HG03432 (cell line): ENCODE results near the gene CD34.

ENCODE experiments used
- ATAC-seq: cut with Tn5 transposase; IDR thresholded peaks from one replicate; pipeline ENCODE4 v1.9.1; 2021; ENCODE audit warnings: mild to moderate bottlenecking, moderate library complexity; ENCODE audit not compliant: unreplicated experiment

Gene CD34

DNA sequence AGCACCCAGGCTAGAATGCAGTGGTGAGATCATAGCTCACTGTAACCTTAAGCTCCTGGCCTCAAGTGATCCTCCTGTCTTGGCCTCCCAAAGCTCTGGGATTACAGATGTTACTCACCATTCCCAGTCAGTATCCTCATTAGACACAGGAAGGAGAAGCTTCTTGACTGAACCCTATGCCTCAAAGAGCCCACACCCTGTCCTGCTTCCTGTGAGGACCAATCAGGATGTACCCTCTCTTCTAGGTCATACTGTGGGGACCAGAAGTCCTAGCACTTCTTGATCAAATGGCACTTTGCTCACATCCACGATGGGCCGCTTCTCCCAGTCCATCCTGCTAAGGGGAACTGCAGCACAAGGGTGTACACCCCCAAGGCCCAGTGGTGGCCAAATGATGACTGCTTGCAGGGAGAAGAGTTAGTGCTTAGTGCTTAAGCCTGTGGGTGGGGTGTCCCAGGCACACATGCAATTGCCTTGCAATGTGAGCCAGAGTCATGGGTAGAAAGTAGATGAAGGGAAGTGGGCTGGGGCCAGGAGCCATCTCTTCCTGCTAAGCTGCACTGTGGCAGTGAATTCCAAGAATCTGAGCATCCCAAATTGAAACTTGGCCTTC, 9.8 kb downstream of the CD34 start:
- ATAC-seq = no peak

DNA sequence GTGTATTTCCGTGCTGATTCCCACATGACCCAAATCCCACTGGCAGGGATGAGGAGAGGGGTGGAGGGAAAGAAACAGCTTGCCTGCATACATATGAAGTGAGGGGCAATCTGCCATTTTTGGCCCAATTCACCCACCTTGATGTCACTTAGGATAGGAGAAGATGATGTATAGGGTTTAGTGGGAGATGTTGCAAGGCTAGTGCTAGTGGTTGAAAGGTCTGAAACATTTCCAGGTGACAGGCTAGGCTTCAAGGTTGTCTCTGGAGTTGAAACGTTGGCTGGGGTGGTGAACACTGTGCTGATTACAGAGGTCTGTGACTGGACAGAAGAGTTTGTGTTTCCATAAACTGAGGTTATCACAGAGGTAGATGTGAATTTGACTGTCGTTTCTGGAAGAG, 12.1 kb downstream of the CD34 start:
- no peak for ATAC-seq

DNA sequence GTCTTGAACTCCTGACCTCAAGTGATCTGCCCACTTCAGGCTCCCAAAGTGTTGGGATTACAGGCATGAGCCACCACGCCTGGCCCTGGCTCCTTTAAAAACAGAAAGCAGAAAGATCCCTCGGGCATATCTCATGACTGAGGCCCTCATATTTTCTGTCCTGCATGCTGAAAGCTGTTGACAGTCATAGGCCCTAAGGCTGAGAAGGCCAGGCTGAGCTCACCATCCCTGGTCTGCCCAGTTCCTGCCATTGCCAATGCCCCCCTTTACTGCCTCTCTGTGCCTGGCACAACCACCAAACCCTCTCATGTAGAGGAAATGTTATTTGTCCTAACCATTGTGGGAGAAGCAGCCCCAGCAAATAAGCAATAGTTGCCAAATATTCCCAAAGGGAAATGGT, 12.7 kb downstream of the CD34 start:
- no peak for ATAC-seq

DNA sequence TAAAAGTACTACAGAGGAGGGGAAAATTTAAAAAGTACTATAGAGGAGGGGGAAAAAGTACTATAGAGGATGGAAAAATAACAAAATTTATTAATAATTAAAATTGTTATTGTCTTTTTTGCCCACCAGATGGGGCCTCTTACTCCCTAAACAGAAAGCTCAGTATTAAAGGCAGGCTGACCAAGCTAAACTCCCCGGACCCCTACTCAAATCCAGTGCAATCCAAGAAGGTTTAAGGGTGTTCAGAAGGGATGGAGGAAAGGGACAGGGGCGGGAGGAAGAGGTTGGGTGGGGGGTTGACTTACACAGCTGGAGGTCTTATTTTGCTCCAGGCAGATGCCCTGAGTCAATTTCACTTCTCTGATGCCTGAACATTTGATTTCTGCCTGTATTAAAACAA, 13.7 kb downstream of the CD34 start:
- no peak for ATAC-seq

DNA sequence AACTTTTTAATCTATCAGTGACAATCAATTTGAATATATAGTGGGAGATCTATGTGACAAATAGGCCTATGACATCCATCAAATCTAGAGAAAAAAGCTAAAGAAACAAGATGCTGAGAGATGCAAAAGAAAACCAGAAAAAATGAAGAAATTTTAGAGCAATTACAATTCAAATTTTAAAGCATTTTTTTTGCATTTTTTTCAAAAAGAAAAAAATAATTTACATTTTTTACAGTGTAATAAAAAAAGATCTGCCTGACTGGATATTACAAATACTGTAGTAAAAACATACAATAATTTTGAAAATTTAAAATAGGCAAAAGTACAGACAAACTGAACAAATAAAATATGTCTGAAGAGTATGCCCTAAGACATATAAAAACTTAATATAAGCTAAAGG, 14.4 kb downstream of the CD34 start:
- ATAC-seq = no peak

DNA sequence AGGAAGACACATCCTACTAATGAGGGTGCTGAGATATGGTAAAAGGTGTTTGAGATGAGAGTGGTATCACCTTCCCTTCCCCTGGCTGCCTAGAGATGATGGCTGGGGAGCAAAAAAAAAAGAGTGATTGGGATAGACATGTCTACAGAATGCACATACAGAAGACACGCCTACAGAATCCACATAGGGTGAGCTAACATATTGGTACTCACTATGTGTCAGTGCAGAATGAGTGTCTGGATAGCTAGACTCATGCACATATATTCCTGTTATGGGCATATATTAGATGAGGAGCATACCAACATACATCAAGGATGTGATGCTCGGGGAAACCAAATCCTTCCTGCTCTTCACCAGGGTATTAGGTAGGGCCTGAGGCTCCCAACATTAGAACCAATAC, 16.2 kb downstream of the CD34 start:
- ATAC-seq = no peak

DNA sequence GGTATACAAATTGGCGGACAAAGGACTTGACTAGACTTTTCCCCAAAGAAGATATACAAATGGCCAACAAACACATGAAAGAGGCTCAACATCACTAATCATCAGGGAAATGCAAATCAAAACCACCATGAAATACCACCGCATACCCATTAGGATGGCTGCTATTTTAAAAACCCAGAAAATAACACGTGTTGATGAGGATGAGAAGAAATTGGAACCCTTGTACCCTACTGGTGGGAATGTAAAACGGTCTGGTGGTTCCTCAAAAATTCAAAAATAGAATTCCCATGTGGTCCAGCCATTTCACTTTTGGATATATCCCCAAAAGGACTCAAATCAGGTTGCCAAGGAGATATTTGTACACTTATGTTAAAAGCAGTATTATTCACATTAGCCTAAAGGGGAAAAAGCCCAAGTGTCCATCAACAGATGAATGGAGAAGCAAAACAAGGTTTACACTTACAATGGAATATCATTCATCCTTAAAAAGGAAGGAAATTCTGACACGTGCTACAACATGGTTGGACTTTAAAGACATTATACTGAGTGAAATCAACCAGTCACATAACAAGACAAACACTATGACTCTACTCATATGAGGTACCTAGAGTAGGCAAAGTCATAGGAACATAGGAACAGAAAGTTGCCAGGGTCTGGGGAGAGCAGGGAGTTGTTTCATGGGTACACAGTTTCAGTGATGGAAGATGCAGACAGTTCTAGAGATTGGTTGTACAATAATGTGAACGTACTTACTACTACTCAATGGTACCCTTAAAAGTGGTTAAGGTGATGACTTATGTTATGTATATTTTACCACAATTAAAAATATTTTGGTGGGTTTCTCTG, 17.0 kb downstream of the CD34 start:
- ATAC-seq = no peak

DNA sequence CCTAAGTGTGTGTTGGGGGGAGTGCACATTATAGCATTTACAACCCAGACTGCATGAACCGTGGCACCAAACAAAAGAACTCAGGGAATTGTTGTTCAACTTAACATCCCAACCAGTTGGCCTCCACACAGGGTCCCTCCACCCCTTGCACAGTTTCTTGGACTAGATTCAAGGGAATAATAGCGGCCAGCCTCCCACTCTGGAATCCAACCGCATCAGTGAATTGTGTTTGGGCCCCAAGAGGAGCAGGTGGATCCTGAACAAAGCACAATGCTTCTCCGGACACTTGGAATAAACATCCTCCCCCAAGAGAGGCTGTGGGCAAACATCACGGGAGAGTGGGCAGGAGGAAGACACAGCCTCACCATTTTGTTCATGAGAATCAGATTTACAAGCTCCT, 18.2 kb downstream of the CD34 start:
- no peak for ATAC-seq

DNA sequence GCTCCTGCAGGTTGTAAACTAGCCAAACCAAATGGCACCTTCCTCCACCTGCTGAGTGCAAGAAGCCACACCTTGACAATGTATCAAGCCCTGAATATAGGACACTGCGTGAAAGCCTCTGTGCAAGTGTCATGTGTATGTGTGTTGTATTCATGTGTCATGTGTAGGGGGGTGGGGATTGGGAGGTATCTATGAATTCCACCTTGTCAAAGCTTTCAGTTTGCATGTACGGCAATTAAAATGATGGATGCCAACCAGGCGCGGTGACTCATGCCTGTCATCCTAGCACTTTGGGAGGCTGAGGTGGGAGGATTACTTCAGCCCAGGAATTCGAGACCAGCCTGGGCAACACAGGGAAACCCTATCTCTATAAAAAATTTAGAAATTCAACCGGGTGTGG, 19.8 kb downstream of the CD34 start:
- ATAC-seq = no peak

DNA sequence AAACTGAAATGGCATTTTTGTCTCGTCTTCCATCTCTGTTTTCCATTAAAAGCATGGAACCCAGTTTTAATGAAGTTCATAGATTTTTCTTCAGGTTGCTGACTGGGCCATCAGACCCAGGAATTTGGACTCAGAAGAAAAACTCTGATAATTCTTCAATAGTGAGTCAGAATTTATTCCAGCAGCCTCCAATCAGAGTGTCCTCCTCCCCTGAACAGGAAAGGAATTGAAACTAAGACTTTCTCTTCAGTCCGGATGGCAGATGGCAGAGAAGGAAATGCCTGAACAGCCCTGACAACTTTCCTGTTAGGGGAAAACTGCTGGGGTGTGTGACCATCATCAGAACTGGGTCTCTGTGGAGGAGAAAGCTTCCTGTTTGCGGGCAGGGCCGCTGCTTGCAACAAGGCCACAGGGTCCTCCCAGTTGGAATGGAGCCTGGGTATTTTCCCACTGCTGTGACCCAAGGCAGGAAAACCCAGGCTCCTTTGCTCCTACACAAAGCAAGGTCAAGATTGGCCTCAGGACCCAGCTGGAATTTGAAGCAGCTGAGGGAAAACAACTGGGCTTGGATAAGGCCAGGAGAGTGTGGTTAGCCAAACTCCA, 20.7 kb downstream of the CD34 start:
- ATAC-seq = no peak

DNA sequence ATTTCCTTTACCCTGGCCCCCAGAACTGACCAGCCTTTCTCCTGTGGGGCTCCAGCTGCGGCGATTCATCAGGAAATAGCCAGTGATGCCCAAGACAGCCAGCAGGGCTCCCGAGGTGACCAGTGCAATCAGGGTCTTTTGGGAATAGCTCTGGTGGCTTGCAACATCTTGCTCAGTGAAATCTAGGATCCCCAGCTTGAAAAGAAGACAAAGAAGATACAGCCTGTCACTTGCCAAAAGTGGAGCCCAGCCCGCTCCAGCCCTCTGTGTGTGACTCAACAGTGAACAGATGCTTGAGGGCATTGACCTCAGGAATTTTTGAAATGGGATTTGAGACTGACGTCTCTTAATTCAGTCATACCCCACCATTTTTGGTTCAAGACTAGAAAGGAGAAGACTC, 22.3 kb downstream of the CD34 start:
- no peak for ATAC-seq

DNA sequence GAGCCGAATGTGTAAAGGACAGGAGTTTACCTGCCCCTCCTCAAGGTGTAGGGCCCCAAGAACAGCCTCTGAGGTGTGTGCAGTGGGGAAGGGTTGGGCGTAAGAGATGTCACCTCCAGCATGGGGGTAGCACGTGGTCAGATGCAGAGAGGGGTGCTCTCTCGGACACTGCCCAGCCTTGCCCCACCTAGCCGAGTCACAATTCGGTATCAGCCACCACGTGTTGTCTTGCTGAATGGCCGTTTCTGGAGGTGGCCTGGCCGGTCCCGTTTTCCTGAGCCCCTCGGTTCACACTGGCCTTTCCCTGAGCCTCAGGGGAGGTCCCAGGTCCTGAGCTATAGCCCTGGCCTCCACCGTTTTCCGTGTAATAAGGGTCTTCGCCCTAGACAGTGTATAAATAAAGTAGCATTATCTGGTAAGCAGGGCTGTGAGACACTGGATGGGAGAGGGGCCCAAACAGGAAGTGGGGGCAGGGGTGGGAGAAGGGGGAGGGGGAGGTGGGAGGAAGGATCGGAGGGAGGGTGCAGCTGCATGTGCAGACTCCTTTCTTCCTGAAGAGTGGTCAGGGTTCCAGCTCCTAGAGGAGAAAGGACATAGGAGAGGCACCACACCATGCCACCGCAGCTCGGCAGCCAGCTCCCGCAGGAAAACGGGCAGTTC, 23.3 kb downstream of the CD34 start:
- ATAC-seq = no peak

DNA sequence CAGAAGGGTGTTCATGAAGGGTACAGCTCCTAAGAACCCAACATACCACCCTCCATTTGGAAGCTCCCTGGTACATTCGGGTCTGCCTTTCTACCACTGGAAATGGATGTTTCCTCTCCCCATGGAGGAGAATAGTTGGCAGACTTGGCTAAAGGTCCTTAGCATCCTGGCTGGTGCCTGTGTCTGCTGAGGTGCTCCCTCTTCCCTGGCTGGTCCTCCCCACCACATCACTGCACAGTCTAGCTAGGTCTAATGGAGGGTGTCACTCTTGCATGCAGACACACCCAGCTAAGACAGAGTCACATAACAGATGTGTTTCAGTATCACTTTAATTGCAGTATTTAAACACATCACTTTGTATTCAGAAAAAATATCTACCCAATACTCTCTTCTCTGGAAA, 24.7 kb downstream of the CD34 start:
- ATAC-seq = no peak

DNA sequence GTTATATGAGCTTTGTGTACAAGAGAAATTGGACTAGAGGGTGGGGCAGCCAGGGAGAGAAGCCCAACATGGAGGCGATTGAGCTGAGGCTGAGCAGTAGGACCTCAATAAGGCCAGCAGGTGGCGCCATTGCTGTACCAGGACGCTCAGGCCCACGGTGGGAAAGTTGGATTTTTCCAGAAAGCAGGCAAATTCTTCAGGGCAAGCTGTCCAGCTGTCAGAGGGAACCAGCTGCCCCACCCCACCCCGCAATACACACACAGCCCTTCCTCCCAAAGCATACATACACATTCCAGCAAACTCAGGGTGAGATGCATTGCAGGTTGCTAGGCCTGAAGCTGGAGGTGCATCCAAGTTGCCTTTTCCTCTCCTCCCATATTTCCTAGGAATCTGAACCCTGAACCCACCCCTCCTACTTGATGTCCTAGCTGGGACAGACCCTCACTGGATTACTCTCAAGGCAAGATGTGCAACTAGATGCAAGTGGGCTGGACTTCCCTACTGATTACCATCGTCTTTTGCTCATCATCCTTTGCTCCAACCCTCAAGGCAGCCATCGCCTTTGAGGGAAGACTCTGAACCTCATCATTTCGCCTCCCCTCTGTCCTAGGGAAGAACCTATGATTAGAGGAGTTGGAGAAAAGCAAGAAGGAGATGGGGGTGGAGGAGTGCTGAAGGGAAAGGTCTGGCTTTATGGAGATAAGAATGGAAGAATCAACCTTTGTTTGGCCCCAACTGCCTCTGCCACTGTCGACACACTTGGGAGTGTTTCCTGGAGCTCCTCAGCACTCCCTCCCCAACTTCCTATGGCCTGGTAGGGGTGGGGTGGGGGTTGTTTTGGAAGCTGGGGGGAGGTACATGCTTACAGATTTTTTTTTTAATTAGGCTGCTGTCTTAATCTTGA, 25.5 kb downstream of the CD34 start:
- ATAC-seq = peak; percentile 73

DNA sequence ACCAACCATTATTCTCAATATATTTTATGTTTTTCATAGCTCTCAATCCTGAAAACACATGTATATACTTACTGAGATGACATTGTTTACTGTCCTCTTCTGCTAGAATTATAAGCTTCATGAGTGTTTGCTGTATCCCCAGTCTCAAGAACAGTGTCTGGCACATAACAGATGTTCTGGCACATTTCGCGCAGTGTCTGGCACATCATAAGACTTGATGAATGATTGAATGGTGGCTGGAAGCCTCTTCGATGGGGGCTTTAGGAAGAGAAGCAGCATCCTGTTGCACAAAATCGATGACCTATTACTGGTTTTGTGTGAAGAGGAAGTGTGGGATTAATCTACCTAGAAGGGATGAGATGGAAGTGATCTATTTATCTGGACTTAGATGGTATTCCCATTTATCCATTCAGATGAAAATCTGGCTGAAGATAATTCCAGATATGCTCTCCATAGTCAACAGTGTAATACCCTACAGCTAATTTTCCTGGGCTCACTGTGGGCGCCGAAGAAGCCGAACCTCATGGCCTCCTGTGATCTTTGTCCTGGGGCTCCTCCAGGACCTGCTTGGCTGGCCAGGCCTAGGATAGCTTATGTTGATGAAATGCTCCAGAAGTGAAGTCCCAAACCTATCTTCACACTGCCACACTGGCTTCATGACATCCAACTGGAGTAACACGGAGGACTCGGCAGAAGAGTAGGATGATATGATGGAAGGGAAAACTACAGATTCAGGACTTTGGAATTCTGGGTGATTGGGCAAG, 26.5 kb downstream of the CD34 start:
- no peak for ATAC-seq

DNA sequence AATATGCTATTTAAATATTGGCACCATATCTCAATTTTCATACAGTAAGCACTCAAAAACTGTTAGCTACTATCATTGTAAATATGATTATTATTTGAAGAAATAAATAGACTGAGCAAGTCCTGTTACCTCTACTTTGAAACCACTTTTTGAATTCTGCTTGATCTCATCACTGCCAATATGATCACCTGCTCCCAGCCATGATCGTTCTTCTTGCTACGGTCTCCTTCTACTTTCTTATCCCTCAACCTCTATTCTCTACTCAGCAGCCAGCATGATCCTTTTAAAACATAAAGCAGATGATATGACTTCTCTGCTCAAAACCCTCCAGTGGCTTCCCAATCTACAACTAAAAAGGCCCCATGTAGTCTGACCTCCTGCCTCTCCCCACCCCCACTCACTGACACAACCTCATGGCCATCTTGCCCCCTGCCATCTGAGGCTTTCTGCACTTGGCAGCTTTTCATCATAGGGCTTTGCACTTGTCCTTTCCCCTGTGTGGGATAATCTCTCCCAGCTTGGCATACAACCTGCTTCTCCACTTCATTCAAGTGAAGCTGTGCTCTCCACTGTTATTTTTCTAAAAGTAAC, 27.2 kb downstream of the CD34 start:
- ATAC-seq = no peak

DNA sequence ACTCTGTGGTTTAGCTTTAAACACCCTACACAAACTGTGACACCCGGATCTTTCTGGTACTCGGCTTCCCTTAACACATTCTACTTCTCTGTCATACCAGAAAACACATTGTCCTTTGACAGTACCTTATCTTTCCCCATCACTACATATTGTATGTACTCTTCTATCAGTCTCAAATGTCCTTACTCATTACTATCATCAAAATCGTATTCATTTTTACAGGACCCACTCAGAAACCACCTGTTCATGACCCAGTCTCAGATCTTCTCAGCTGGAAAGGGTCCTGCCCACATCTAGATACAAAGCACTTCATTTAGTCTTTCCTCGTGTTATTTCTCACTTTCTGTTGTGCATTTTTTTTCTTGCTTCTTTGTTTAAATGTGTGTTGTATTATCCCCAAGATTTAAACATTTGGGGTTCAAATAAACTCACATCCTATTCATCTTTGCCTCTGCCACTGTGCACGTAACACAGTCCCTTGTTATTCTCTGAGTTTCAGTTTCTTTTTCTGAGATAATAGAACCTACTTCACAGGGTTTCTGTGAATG, 27.7 kb downstream of the CD34 start:
- ATAC-seq = peak; percentile 70

DNA sequence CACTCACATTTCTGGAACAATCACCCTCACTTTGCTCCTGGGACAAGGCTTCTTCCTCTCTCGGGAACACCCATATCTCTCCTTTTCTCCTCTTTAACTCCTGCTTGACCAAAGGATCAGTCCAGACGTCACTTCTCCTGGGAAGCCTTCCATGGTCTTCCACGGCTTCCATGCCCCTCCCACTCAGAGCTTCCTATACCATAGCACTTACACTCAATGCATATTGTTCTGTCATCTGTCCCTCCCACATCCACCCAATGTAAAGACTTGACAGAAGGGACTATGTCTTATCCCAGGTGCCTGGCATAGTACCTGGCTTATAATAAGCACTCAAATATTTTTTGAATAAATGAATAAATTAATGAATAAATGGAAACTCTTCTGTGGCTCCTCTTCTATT, 28.2 kb downstream of the CD34 start:
- ATAC-seq = peak; percentile 8

DNA sequence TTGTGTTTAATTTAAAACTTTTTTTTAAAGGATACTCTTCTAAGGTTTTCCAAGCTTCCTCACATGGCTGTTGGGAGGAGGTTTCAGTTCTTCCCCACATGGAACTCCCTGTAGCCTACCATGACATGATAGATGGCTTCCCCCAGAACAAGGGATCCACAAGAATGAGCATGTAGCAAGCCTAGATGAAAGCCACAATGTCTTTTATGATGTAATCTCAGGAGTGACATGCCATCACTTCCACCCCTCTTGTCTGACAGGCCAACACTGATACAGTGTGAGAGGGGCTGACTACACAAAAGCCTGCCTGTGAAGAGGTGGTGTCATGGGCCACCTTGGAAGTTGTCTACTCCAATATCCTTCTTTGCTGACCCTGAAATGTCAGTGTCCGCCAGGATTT, 32.0 kb downstream of the CD34 start:
- no peak for ATAC-seq
